ENCODE data around the gene PTCH1.

PTCH1 gene

DNA sequence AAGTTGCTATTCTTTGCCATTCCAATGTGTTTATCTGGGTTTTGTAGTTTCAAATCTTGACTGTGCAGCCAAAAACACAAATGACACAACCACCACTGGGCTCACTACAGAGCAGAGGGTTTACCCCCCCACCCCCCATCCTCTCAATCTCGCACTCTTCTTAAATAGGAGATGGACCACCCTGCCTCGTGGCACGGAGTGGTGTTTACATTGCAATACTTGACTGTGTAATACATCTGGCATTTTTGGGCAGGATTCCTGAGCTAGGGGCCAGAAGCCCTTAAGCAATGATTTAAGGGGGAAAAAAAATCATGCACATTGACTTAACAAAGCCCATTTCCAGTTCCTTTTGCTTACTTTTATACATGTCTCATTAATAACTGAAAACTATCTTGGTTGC is 19.0 kb downstream of the PTCH1 start:
- DNase-seq = no peak

DNA sequence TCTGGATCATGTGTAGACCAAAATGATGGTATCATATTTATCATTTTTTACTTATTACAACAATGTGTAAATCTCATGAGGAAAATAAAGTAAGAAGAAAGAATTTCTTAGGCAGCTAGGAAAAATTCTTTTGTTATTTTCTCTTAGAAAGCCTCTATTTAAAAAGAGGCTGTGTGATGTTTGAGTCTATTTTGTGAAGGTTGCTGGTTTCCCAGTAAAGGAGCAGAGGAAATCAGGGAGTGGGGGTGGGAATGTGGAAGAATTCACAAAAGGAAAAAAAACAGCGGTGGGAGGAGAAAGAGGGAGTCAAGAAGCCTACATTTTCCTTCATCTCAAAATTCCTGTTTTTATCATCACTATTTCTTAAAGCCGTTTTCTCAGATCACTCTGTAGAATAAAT is 20.1 kb downstream of the PTCH1 start:
- no peak for DNase-seq

DNA sequence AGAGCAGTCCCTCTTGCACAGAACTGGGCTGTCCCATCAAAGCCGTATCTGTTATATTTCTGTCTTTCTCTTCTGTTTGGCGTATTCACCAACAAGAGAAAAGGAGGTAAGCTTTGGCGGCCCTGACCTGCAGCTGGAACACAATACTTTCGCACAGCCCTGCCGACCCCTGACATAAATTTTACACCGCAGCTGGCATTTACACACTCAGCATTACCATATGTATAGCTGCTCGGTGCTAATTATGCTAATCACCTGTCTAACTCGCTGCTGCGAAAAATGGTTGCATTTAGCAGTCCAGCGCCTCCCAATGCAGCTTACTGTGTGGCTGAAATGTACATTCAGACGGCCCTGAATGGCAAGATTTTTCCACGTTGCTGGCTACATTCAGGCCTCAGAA is 20.8 kb downstream of the PTCH1 start:
- no peak for DNase-seq

DNA sequence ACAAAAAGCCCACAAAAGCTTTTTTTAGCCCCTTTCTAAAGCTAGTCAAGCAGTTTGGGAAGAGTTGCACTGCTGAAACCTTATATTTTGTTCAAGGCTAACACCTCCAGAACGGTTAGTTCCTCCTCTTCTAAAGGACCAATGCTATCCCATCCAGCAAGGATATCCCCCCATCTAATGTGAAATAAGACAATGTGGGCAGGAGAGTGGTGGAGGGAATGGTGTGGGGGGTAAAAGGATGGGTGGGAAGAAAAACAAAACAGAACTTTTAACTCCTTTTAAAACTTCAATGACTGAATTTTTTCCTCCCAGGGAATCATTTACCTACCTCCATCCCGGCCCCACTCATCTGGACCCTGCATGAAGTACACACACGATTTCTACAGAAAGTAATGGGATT is 21.2 kb downstream of the PTCH1 start:
- no peak for DNase-seq

DNA sequence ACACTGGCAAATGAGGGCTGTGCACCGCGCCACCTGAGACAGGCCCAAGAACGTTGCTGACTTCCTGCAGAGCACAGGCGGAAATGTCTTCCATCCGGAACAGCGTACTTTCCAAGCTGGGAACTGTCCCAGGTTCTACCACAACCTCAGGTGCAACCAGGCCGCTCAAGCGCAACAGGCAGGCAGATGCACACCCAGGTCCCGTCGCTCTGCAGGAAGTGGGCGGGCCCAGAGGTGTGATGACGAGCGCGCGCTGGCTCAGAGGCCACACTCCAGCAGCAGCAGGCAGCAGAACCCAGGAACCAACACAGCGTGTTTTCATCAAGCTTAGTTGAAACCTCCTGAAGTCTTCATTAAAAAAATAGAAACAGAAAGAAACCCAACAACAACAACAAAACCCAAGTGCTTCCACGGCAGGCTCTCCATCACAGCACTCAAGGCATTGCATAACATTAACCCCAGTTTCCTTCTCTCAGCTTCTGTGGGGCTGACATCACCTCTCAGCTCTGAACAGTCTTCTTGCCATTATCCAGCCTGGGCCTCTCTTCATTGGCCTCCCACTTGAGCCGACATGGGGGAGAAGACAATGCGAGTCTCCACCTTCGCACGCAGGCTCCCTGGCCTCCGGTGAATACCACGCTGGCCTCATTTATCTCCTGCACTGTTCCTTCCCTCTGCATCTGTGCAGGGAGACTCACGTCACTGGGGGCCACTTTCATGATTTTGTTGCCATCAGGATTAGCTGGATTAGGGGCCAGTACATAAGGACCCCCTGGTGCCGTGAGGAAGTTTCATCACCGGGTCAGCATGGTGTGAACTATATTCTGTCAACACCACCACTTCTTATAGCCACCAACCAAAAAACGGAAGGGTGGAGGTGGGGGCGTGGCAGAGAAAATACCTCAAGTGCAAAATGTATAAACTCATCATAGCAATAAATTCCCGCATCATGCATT is 22.1 kb downstream of the PTCH1 start:
- peak; percentile 92 for DNase-seq

DNA sequence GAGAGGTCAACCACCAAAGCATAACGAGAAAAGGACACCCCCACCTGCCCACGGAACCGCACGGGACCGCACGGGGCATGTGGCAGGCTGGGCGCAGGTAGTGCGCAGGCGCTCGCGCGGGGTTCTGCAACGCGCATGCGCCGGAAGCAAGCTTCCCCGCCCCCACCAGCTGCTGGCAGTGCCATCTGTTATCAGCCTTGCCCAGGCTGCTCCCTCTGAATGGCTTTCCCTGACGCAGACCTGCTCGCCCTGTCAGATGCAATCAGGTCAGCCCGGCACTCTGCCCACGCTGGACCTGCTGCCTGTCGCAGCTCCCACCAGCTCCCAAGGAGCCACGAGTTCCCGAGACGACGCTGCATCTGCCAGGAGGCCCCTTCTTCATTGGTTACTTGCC is 22.8 kb downstream of the PTCH1 start:
- peak; percentile 78 for DNase-seq

DNA sequence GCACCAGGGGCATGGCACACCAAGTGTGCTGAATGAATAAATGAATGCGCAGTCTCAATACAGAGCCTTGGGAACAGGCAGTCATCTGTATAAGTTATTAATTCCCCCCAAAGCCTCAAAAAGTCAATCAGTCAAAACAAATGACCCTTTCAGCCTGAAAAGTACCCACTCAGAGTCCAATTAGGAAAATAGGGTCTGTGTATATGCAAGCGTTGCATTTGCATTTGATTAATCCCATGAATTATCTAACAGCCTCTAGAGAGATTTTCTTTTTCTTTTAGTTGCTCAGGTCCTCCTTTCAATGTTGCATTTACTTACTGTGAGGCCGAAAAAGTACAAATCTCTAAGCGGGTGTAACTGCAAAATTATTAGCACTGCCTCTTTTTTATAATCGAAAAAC is 23.4 kb downstream of the PTCH1 start:
- no peak for DNase-seq

DNA sequence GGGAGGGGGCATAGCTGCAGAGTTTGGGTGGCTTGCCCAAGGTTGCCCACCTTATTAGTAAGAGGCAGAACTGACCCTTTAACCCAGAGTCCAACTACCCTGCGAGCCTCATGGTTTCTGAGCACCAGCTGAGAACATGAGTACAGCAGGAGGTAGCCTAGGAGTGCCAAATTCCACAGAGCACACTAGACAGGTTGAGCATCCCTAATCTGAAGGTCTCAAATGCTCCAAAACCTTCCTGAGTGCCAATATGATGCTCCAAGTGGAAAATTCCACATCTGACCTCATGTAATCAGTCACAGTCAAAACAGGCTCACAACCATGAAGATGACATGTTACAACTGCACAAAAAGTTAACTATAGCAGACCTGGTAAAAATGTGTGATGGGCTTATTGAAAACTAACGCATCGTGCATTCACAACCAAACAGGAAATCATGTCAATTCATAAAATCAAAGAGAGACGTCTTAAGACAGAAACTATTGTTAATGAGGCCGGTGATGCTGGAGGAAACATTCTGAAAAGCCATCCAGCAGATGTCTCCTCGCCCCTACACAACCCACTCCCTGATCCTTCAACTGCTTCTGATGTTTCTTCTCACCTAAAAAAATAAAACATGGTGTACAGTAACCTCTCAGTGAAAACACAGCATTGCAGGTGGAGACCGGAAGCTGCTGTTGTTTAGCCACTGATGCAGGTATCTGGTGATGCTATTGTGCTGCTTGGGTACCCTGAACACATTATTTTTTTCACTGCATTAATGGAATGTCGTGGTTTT is 25.0 kb downstream of the PTCH1 start:
- no peak for DNase-seq

DNA sequence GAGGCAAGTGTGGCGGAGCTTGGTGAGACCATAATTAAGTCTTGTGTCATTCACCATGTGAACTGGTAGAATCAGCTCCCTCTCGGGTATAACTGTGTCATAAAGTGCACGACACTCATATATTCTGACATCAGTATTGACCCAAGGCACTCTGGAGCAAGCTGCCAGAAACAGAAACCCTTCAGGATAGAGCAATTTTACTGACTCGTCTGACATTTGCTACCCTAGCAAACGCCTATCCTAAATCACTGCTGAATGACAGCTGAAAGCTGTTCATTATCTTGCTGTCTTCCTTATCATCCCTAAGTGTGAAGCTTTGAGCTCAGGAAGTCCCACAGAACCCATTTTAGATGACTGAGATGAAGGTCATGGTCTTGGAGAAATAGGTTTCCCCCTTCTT is 27.8 kb downstream of the PTCH1 start:
- no peak for DNase-seq

DNA sequence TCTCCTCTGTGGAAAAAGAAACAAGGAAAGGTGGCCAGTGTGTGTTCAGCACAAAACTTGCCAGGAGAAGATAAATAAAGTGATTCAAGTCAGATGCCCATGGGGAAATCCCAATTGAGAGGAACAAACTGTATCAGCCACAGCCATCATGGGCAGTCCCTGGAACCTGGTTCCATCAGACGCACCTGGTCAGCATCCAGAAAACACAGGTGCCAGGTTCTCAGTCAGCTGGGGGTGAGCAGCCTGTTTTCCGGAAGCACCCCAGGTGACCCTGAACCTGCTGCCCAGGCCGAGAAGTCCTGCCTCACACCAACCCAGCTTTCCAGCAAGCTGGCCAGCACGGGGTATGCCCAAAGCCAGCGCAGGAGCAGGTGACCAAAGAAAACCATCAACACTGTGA is 30.5 kb downstream of the PTCH1 start:
- no peak for DNase-seq

DNA sequence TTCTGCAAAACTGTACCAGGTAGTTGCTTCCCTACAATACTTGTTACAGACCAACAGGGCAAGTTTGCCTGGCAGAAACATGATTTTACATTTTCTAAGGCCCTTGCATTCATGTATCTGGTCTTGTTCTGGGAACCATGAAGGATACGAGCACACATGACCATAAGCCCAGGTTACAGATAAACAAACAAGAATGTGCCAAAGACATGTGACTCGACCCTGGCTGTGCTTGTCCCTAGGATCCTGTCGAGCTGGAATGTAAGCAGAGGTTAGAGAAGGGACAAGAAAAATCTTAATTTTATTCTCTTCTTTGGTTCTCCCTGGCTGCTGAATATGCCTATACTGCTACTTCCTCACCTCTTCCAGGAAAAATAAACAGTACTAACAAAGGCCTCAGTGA is 32.5 kb downstream of the PTCH1 start:
- no peak for DNase-seq

DNA sequence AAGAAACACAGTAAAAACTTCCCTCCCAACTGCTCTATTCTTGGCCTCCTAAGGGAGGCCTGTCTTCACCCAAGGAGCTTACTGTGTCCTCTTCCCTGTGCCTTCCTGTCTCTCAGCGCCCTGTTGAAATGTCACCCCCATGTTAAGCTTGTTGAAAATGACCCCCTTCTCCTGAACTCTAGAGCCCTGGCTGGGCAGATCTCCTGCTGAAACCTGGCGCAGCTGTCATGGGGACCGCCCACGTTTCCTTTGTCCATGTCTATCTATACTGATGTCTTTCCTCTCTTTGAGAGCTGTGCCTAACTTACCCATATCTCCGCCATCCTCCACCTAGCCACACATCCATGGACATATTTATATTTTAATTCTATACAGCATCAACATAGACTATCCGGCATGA is 33.3 kb downstream of the PTCH1 start:
- DNase-seq = no peak

DNA sequence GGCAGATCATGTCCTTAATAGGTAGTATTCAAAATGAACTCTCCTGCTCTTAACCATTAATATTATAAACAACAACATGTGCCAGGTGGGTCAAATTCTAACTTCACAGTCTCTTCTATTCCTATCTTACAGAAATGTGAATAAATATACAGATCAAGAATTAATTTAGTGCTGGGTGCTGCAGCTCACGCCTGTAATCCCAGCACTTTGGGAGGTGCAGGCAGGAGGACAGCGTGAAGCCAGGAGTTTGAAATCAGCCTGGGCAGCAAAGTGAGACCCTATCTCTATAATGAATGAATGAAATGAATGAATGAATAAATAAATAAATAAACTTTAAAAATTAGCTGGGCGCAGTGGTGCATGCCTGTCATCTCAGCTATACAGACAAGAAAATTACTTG is 34.1 kb downstream of the PTCH1 start:
- DNase-seq = no peak

DNA sequence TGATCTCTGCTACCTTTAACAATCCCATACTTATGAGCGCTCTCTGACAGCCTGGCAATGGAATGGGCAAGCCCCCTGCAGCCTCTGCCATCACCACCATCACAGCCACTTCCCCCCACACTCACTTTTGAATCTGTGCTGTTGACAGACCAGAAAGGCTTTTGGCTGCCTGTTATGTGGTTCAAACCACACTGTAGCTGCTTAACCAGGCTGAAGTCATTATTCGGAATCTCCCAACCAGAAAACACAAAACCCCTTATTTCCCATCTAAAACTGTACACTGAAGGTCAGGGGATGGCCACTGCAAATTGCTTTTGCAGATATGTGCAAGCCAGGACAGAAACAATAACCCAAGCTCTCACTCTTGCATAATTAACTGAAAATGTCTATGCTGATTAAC is 35.8 kb downstream of the PTCH1 start:
- DNase-seq = no peak

DNA sequence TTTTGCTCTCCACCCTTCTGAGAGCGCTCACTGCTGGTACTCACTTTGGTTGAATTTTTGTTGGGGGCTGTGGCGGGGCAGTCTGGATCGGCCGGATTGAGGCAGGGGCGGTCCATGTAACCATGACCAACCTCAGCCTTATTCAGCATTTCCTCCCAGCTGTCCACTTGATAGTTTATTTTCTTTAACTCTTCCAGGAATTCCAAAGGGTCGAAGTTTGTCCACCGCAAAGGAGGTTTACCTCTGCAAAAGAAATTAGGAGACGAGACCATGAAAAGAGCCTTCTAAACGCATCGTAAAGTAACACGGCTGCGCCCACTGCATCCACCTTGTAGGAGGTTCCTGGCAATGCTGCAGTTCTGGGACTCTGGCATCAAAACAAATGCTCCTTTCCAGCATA is 36.4 kb downstream of the PTCH1 start:
- no peak for DNase-seq

DNA sequence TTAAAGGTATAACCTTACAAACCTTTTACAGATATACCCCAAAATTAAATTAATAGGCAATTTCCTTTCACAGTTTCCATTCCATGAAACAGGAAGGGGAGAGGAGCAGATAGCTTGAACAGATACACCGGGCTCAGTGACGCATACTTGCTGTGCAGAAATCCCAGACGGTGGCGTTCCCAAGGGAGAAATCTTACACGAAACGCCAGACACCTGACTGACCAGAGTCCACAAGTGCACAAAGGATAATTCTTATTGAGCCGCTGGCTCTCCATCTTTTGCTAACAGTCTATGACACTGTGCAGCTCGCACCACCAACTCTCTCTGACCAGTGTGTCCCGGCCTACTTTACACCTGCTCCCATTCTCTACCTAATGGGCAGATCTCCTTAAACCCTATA is 37.4 kb downstream of the PTCH1 start:
- DNase-seq = no peak

DNA sequence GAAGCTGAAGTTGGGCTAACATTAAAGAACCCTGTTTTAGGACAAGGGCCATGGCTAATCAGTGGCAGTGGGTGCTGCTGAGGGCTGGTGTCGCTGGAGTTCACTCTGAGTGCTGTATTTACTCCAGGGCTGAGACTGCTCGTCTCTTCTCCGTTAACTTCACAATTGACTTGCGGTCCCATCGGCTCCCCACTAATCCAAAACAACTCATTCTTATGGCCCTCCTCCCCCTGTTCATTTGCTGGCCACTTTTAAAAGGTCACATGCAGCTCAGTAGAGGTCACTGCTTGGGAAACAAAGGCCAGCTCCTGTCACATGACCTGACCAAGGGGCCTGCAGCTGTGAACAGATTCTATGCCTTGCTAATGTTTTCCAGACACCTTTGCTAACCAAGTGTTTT is 38.4 kb downstream of the PTCH1 start:
- no peak for DNase-seq

DNA sequence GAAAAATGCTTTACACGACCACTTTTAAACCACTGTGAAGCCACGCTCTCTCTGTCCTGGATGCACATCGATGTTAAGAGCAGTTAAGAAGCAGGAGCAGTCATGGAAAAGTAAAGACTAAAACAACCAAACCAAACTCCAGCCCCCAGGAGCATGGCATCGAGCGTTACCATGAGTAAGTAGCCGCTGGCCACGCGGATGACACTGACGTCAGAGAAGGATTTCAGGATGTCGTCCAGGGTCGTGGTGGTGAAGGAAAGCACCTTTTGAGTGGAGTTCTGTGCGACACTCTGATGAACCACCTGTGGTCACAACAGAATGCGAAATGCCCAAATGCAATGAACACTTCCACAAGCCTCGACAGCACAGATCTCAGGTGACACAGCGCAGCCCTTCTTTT is 38.9 kb downstream of the PTCH1 start:
- no peak for DNase-seq

DNA sequence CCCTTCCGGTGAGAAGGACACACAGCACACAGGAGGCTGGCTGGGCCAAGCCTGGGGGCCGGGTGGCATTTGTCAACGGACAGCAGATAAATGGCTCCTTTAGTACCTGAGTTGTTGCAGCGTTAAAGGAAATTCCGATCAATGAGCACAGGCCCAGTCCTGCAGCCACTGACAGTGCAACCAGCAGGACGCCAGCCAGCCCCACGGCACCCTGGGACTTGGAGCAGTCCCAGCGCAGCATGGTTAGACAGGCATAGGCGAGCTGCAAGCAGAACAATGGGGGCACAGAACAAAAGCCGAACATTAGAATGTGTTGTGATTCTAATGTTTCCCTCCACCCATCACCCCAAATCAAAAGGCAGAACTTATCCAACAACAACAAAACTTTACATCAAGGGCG is 39.3 kb downstream of the PTCH1 start:
- no peak for DNase-seq

DNA sequence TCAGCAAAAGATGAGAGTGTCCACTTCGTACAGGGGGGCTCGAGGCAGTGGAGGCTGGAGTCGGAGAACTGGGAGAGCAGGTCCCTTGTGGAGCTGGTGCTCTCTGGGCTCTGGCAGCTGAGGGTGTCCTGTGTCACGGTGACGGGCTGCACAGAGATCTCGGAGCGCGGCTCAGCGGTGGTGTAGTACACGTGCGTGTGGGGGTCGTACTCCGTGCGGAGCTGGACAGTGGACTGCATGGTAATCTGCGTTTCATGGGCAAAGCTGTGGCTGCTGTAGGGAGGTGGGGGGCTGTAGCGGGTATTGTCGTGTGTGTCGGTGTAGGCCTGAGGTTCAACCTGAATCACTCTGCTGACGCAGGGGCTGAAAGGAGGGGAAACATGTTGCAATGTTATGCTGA is 48.0 kb downstream of the PTCH1 start:
- no peak for DNase-seq

DNA sequence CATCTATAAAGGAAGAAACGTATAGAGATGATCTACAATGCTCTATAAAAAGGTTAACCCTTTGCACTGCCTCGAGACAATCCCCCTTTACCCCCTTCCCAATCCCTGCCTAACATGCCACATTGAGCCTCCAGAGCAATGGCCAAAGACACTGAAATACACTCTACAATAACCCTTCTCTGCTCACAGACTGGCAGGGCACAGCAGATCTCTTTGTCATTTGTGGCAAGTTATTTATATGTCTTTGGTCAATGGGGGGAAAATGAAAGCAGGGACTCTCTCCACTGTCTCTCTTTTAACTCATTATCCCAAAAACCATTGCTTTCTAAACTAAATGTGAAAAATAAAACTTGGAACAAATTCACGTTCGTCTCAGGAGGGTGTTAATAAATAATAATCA is 51.7 kb downstream of the PTCH1 start:
- DNase-seq = no peak

DNA sequence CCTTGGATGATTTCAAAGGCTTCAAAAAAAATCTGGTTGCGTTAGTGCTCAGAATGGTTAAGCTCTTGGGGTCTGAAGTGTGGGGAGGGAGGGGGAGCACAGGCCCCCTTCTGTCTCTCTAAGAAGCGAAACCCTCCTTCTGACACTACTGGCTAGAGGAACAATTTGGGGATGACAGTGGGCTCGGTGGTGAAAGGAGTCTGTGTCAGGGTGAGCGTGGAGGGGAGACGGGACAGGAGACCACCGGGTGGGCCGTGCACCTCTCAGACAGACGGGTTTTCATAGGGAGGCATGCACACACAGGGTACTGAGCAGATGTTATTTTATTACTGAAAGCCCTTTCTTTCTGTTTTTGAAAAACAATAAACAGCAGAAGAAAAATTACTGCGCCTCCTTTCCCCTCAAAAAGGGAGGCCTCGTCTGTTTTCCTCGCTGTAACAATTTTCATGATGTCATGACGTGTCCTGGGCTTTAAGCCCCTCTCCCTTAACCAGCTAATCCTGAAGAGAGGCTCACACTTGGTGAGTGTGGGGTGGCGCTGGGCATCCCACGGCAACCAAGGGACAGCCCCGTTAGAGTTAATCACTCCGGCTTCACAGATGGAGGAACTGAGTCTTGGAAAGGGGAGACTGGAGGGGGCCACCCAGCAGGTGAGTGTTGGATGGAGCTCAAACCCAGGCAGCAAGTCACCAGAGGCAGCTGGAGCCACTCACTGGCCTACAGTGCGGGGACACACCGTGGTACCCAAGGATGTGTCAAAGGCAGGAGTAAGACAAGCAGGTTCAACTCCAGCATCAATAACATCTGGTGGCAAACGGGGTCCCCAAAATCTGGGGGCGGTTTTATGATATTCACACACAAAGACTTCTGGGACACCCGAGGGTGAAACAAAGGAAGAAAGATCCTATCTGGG is 53.4 kb downstream of the PTCH1 start:
- no peak for DNase-seq
